HG03342 (cell line): ENCODE measurements around the gene KRT79.

Source experiments
- ATAC-seq: cut with Tn5 transposase; IDR thresholded peaks from one replicate; pipeline ENCODE4 v1.9.1; 2021; ENCODE audit warnings: mild to moderate bottlenecking, moderate library complexity; ENCODE audit not compliant: unreplicated experiment

KRT79 gene

DNA sequence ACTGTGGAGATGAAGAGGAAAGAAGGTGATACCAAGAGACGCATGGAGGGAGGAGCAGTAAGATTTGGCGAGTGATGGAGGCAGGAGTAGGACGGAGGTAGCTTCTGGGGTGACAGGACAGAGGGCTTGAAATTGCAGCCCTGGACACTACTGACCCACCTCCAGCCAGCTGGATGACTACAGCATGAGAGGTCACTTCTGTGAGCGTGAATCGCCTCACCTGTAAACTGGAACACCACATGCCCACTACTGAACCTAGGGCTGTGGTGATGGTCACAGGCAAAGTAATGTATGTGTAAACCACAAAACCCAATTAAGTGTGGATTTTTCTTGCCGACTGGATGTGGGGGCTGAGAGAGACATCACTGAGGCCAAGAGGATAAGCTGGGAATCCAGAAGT, 13.6 kb downstream of the KRT79 start:
- ATAC-seq = no peak

DNA sequence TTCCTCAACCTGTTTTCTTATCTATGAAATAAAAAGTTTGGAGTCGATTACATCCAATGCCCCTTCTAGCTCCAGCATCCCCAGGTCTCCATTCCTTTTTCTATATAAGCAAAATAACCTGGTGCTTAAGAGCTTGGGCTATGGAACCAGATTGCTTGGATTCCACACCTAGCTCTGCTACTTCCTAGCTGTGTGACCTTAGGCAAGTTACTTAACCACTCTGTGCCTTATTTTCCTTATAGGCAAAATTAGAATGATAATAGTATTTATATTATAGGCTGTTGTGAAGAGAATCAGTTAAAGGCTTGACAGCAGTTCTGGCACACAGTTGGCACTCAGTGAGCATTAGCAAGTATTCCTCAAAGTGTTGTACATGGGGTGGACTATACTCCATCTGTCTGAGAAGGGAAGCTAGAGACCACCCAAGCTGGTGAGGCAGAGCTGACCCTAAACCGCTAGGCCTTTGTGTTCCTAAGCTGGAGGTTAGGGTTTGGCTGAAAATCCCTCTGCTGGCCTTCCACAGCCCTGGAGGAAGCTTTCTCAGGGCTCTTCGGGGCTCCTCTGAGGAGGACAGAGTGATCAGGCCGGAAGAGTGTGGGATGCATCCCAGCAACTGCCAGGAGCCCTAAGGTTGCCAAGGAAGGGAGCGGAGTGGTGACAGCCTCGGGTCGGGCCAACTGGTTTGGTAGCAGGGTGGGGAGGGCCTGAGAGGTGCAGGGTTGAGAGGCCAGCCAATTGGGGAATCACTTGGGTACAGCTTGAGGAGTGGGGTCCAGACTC, 14.2 kb downstream of the KRT79 start:
- ATAC-seq = no peak

DNA sequence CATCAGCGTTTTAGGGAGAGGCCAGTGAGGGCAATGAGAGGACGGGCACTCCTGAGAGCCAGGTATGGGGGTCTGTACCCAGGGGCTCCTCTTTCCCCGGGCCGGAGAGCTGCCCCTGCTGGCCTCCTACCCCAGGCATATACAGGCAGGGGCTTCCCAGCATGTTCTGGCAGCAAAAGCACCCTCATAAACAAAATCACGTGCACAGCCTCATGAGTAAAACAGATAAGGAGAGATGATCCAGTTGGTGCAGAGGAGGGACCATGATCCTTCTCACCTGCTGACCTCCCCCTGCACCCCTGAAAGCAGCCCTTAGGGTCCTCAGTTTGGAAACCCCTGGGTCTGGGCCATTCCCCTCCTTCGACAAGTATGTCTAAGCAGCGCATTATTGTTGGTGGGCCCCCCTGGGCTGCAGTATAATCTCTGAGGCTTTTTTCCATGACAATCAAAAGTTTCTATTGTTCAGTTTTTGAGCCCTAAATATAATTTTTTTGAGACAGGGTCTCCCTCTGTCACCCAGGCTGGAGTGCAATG, 15.2 kb downstream of the KRT79 start:
- no peak for ATAC-seq

DNA sequence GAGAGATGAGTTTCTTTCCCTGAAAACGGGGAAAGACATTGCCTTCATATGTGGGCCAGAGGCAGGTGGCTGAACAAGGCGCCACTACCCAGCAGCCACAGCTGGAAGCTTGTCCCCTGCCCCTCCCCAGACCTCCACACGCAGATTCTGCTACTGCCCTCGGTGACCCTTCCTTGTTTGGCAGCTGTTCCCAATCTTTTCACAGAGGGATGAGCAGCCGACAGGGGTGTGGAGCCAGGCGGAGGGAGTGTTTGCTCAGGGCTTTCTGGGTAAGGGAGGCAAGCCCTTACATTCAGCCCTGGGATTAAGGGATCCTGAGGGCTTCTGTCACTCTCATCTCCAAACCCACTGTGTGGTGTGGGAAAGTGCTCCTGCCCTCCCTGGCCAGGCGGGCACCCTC, 15.7 kb downstream of the KRT79 start:
- ATAC-seq = no peak

DNA sequence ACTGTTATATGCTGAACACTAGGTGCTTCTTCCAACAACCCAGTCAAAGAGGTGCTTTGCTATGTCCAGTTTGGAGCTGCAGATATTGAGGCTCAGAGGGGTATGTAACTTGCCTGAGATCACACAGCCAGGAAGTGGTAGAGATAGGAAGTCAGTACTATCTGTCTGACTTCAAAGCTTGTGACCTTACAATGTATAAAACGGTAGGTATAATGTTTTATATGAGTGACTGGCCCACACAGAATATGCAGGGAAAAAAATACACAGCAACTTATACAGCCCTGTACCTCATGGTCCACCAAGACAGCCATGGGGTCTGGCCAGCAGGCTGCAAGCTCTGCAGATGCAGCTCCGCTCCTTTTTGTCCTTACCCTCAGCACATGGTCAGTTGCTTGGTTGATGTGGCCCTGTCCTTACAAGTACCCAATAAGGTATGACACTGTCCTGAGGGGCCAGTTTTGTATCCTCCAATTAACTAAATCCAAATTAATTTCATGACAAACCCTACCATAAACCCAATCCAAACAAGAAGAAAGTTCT, 16.3 kb downstream of the KRT79 start:
- no peak for ATAC-seq

DNA sequence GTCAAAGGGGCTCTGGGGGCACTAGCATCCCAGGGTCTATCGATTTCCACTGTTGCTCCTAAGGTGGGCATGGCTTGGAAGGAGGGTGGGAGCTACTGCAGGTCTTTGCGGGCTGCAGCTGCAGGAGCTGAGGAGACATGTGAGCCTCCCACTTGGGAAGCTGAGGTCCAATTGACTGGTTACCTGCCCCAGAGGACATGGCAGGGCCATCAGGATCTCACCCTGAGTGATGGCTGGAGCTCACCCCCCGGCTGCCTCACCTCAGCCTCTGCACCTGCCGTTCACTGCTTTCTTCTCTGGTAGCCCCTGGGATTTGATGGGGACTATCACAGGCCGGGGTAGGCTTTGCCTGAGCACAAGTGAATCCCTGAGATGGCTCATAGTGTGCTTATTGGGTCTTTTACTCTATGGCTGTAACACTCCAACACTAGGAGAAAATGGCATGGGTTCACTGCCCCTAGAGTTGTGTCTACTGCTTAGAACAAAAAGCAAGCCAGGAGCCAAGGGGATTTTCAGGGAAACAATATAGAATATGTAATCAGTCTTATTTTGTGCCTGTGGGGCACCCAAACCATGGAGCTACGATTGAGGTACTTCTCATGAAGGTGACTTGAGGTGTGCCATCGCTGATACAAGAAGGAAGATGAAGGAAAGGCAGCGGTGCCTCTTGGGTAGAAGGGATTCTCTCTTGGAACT, 17.0 kb downstream of the KRT79 start:
- ATAC-seq = no peak

DNA sequence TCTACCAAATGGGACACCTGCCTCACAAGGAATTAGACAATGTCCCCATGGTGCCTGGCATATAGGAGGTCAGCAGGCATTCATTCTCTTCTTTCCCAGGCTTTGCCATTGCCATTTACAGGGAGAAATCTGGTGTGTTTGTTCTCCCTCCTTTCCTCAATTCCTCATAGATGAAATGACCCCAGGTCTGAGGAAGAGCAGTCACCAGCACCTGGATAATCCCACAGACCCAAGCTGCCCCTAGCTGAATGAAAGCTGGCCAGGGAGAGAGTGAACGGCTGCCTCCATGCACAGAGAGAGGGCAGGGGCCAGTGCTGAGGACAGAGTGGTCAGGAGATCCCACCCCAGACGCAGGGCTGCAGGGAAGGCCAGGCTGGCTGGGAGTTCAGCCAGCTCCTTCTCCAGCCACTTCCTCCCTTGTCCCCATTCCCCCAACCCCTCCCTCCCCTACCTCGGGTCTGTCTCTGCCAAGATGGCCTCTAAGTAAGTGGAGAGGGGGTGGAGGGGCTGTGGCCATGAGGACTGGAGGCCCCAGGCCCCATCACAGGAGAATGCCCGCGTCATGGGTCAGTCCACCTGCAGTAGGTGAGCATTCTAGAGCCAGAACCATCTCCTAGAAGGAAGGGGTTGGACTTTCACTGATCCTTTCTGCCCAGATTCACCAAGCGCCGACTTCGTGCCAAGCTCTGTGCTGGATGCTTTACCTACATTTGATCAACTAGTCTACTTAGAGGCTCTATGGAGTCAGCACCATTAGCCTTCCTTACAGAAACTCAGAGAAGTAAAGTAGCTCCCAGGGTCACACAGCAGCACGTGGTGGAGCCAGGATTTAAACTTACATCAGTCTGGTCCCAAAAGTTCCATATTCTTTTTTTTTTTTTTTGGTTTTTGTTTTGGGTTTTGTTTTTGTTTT, 18.2 kb downstream of the KRT79 start:
- ATAC-seq = no peak

DNA sequence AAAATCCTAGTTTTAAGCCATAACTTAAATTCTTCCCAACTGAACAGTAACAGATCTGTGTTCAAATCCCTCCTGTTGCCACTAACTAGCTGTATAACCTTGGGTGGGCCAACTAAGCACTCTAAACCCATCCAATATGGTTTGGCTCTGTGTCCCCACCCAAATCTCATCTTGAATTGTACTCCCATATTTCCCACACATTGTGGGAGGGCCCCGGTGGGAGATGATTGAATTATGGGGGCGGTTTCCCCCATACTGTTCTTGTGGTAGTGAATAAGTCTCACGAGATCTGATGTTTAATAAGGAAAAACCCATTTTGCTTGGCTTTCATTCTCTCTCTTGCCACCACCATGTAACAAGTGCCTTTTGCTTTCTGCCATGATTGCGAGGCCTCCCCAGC, 18.9 kb downstream of the KRT79 start:
- ATAC-seq = no peak

DNA sequence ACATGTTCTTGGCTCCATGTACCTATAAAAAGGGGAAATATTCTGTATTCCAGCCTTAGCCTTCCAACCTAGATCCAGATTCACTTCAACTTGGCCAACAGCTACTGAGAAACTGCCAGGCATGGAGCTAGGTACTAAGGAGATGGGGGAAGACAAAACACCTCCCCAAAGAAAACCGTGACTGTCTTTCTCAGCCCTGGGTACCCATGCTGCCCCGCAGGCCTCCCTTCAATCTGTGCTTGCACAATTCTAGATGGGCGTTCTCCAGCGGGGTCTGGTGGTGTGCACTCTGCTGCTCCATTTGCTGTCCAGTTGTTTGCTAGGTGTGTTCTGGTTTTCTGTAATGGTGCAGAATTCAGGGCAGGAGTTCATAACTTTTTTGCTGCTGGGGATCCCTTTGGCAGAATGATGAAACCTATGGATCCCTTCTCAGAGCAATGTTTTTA, 19.4 kb downstream of the KRT79 start:
- no peak for ATAC-seq

DNA sequence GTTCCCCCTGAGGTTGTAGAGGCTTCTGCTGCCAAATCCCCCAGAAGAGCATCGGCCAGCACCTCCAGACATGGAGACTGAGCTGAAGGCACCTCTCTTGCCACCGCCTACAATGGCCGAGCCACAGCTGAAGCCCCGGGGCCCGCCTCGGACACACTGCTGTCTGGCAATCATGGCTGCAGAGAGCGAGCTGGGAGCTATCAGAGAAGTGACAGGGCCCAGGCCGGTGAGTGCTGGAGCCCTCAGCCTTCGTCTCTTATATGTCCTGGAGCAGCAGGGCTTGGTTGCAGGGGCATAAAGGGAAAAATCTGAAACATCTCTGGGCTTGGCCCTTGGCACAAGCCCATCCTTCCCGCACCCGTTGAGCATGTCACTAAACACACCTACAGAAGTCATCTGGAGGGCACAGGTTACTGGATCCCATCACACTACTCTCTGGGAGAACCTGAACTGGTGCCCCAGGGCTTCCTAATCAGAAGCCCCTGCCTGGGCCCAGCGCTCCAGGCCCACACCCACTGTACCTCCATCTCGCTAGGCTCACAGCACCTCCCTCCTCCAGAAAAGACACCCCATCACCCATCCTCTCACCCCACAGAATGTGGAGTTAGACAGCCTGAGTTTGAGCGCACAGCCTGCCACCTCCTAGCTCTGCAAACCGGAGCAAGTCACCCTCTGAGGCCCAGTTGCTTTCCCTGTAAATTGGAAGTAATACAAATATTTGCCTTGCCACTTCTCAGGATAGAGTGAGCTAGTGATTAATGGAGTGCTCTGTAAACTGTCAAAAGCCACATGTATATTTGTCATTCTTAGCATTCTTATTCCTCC, 20.0 kb downstream of the KRT79 start, which contains the start of gene KRT4:
Gene KRT4 (minus strand): TSS at position 232 of the 825 bp plus-strand sequence. CDS start 58 bp downstream, at position 174.
- ATAC-seq = no peak

DNA sequence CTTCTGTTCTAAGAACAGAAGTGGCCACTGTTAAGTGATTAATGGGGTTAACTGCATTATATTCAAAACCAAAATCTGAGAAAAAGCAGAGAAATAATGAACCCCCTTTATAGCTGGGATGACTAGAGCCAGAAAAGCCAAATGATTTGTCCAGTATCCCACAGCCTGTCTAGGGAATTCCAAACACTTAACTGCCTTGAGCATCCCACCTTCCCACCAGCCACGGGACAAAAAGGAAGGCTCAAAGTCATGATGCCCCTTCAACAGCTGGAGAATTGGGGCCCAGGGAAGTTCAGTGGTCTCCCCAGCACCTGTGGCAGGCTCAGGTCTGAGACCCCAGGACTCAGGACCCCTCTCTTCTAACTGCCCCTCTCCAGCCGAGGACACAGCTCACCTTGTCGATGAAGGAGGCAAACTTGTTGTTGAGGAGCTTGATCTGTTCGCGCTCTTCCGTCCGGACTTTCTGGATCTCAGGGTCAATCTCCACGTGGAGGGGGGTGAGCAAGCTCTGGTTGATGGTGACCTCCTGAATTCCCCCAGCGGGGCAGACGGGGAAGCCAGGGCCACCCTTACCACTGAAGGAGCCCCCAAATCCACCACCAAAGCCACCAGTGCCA, 20.8 kb downstream of the KRT79 start:
- no peak for ATAC-seq

DNA sequence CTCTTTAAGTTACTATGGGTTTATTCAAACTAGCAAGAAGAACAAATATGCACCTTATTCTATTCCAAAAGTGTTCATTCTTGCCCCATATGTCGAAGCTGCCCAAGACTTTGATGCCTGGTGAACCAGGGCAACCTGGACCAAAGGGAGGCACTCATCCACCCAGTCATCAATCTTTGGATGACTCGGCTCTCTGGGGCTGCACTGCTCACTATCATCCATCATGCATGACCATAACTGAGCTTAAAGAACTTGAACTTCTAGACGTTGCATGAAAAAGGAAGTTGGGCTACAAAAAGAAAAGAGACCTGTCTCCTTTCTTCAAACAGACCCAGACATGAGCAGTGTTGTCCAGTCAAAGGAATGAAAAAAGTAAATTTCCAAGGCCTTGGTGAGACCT, 21.4 kb downstream of the KRT79 start:
- ATAC-seq = no peak

DNA sequence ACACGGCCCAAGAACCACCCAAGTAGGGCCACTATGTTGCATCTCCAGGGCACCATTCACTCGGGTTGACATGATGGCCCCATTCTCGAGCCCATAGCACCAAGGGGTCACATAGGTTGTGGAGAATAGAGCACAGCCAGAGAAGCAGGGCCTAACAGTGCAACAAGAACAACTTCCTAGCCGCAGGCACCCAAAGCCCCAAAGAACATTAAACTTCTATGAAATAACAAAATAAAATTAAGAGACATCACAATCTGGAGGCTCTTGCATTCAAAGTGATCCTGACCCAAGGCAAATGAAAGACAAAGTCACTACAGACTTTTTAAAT, 22.1 kb downstream of the KRT79 start:
- ATAC-seq = no peak

DNA sequence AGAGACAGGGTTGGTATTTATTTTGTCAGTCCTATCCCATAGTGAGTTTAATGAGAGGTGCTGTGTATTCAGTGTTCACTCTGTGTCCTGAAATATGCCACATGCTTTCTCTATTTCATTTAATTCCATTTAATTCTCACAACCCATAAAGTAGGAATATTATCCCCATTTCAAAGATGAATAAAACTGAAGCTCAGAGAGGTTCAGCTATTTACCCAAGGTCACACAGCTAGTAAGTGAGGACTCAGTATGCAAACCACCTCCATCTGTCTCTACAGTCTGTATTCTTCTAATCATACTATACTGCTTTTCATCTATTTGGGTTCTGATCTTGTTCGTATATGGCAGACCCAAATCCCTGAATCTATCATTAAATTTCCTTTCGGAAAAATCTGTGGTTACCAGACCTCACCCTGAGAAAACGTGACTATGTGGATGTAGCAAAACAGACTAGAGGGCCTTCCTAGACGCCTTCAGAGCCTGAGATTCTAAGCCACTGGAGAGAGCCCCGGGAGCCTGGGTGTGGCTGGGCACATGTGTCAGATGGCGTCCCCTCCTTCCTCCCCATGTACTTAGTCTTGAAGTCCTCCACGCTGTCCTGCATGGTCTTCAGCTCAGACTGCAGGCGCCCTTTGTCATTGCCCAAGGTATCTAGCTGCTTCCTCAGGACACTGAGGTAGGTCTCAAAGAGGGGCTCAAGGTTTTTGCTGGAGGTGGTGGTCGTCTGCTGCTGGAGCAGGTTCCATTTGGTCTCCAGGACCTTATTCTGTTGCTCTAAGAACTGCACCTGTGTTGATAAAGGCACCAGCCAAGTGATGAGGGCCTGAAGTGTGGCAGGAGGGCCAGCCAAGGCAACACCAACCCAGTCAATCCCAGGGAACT, 22.7 kb downstream of the KRT79 start:
- ATAC-seq = no peak

DNA sequence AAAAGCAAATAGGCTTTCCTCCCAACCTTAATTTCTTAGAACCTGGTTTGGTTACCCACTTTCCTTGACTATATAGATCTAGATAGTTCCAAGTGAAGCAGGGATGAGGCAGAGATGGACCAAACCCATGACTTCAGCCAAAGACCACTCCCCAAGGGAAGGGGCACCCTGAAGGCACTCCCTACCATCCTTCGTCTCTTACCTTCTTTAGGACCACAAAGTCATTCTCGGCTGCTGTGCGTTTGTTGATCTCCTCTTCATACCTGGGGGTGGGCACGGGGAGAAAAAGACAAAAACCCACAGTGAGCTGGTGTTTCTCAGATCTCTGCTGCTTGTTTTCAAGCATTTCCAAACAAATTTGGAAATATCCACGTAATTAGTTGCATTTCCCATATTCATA, 23.6 kb downstream of the KRT79 start:
- no peak for ATAC-seq

DNA sequence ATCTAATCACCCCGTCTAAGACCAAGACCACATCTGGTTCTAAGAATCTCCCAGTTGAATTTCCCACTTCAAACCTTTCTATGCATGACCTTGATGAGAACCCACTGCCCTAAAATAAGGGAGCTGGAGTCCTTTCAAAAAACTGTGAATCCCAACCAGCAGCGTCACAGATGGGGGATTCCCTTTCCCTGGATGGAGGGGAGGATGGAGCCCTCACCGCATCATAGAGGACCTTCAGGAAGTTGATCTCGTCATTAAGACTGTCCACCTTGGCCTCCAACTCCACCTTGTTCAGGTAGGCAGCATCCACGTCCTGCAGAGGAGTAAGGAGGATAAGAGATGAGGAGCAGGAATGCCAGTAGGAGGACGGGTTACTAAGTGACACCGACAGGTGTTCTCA, 24.9 kb downstream of the KRT79 start:
- no peak for ATAC-seq

DNA sequence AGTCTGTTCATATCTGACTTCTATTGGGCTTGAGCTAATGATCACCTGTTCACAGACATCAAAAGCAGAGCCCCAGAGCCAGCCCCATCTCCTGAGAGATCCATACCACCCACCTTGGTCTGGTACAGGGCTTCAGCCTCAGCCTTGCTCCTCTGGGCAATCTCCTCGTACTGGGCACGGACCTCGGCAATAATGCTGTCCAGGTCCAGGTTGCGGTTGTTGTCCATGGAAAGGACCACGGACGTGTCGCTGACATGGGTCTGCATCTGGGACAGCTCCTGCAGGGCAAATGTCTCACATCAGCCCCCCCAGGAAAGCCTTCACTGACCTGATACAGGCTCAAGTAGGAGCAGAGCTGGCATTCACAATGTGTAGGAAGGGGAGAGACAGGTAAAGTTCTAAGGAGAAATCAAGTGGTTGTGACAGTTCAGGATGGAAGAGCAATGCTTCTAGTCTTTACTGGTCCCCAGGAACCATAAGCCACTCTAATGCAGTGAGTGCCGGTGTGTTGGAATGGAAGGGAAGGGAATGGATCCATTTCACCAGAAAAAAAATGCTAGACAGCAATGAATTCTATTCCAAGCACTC, 25.4 kb downstream of the KRT79 start:
- no peak for ATAC-seq
